GM23338 (cell line): Measurements from ENCODE around the gene USP15. TPM values are rescaled to one million over a fixed set of nuclear protein-coding genes. Genes with fewer than 3 reads are reported as not detected.

ENCODE experiments used
- ATAC-seq: fragments of 200-7000 bp; cut with Tn5 transposase; 3 replicates; pipeline ENCODE4 v1.9.1; 2020
- DNase-seq: peaks from one replicate; pipeline ENCODE4 v3.0.0-alpha.2; 2015; ENCODE audit warnings: low spot score
- H2AFZ ChIP-seq: fragments of 200-600 bp; sonication (generic); 2 replicates; pipeline ENCODE4 v1.8.0; 2016; ENCODE audit warnings: antibody characterized with exemption, mild to moderate bottlenecking, moderate library complexity
- H3F3A ChIP-seq: fragments of 200-600 bp; sonication (generic); replicated peaks from 2 replicates; pipeline ENCODE4 v1.8.0; 2017; ENCODE audit warnings: antibody characterized with exemption, mixed run types, low read depth
- H3K27ac ChIP-seq: fragments of 200-600 bp; sonication (generic); 2 replicates; pipeline ENCODE4 v1.6.1; 2016; ENCODE audit warnings: low read depth
- H3K27me3 ChIP-seq: fragments of 200-600 bp; sonication (generic); 2 replicates; pipeline ENCODE4 v1.8.0; 2016; ENCODE audit warnings: mild to moderate bottlenecking, mixed run types, moderate library complexity; ENCODE audit not compliant: insufficient read depth
- H3K36me3 ChIP-seq: fragments of 200-600 bp; sonication (generic); 2 replicates; pipeline ENCODE4 v1.8.0; 2016; ENCODE audit warnings: mild to moderate bottlenecking; ENCODE audit not compliant: insufficient read depth
- H3K4me1 ChIP-seq: fragments of 200-600 bp; sonication (generic); 2 replicates; pipeline ENCODE4 v1.8.0; 2016; ENCODE audit warnings: mild to moderate bottlenecking, moderate library complexity; ENCODE audit not compliant: insufficient read depth
- H3K4me2 ChIP-seq: fragments of 200-600 bp; sonication (generic); 2 replicates; pipeline ENCODE4 v1.7.1; 2017; ENCODE audit warnings: mixed run types
- H3K4me3 ChIP-seq: fragments of 200-600 bp; sonication (generic); 2 replicates; pipeline ENCODE4 v1.6.1; 2016; ENCODE audit warnings: mixed run types
- H3K79me2 ChIP-seq: fragments of 200-600 bp; sonication (generic); replicated peaks from 2 replicates; pipeline ENCODE4 v1.8.0; 2017; ENCODE audit warnings: mild to moderate bottlenecking; ENCODE audit not compliant: insufficient read depth
- H3K9me2 ChIP-seq: fragments of 200-600 bp; sonication (generic); 2 replicates; pipeline ENCODE4 v1.8.0; 2017; ENCODE audit not compliant: insufficient read depth
- H4K20me1 ChIP-seq: fragments of 200-600 bp; sonication (generic); replicated peaks from 2 replicates; pipeline ENCODE4 v1.8.0; 2017; ENCODE audit warnings: mild to moderate bottlenecking; ENCODE audit not compliant: insufficient read depth
- H3K27ac Mint-ChIP-seq: 2 replicates; pipeline ENCODE4 v1.8.0; 2020; ENCODE audit warnings: inconsistent platforms, mild to moderate bottlenecking, moderate library complexity, mixed read lengths
- H3K27me3 Mint-ChIP-seq: 3 replicates; pipeline ENCODE4 v1.8.0; 2022; ENCODE audit warnings: low read depth, mild to moderate bottlenecking, moderate library complexity, mixed read lengths, inconsistent platforms; ENCODE audit not compliant: insufficient read depth, poor library complexity
- H3K36me3 Mint-ChIP-seq: 3 replicates; pipeline ENCODE4 v1.8.0; 2021; ENCODE audit warnings: low read depth, mild to moderate bottlenecking, inconsistent platforms, moderate library complexity, mixed read lengths
- H3K4me1 Mint-ChIP-seq: 3 replicates; pipeline ENCODE4 v1.8.0; 2020; ENCODE audit warnings: mild to moderate bottlenecking, inconsistent platforms, mixed read lengths
- H3K4me3 Mint-ChIP-seq: 3 replicates; pipeline ENCODE4 v1.8.0; 2021; ENCODE audit warnings: moderate library complexity, mild to moderate bottlenecking, inconsistent platforms, mixed read lengths
- H3K9me3 Mint-ChIP-seq: 3 replicates; pipeline ENCODE4 v1.8.0; 2020; ENCODE audit warnings: moderate library complexity, mild to moderate bottlenecking, inconsistent platforms, mixed read lengths
- CREB1 ChIP-seq: fragments of 250-450 bp; sonication (Bioruptor Pico); IDR thresholded peaks from 2 replicates; pipeline ENCODE4 v1.5.0; 2020; ENCODE audit warnings: low read depth, mild to moderate bottlenecking, moderate library complexity
- ETS1 ChIP-seq: IDR thresholded peaks from 2 replicates; pipeline ENCODE4 v1.6.1; 2016; ENCODE audit warnings: antibody characterized with exemption
- EZH2 ChIP-seq: fragments of 200-600 bp; sonication (generic); IDR thresholded peaks from one replicate; pipeline ENCODE4 v1.8.0; 2017; ENCODE audit warnings: antibody characterized with exemption, mild to moderate bottlenecking, low read depth; ENCODE audit not compliant: unreplicated experiment
- EZH2phosphoT487 ChIP-seq: fragments of 200-600 bp; sonication (generic); IDR thresholded peaks from one replicate; pipeline ENCODE4 v1.8.1; 2018; ENCODE audit warnings: antibody characterized with exemption; ENCODE audit not compliant: unreplicated experiment
- JUNB ChIP-seq: IDR thresholded peaks from one replicate; pipeline ENCODE4 v1.6.1; 2016; ENCODE audit warnings: antibody characterized with exemption; ENCODE audit not compliant: unreplicated experiment
- NANOG ChIP-seq: IDR thresholded peaks from 2 replicates; pipeline ENCODE4 v1.6.1; 2016; ENCODE audit warnings: antibody characterized with exemption, borderline replicate concordance
- POLR2AphosphoS5 ChIP-seq: IDR thresholded peaks from 2 replicates; pipeline ENCODE4 v1.6.1; 2016; ENCODE audit warnings: antibody characterized with exemption, low read depth
- STAT1 ChIP-seq: IDR thresholded peaks from one replicate; pipeline ENCODE4 v1.6.1; 2016; ENCODE audit warnings: antibody characterized with exemption; ENCODE audit not compliant: unreplicated experiment
- ZNF114 ChIP-seq: fragments of 250-450 bp; sonication (Bioruptor Pico); IDR thresholded peaks from 2 replicates; pipeline ENCODE4 v1.5.0; 2020; ENCODE audit warnings: mild to moderate bottlenecking, moderate library complexity
- ZNF331 ChIP-seq: fragments of 250-450 bp; sonication (Bioruptor Pico); IDR thresholded peaks from 2 replicates; pipeline ENCODE4 v1.5.0; 2020; ENCODE audit warnings: low read depth, mild to moderate bottlenecking, moderate library complexity
- ZNF462 ChIP-seq: fragments of 250-450 bp; sonication (Bioruptor Pico); IDR thresholded peaks from 2 replicates; pipeline ENCODE4 v1.5.0; 2020; ENCODE audit warnings: mild to moderate bottlenecking, moderate library complexity
- polyA plus RNA-seq: library from polyadenylated mRNA; unstranded; fragments of >200 nt; fragmentation: Nextera tagmentation; extraction: Ambion mirVana; gene quantifications from 2 replicates; pipeline ENCODE4 v1.2.1, GENCODE V29; 2016
- total RNA-seq: library from RNA; depleted of rRNA; stranded (reverse); fragments of >200 nt; shearing (Covaris generic); gene quantifications from 2 replicates; pipeline ENCODE4 v1.2.3, GENCODE V29; 2014
- TF ChIP-seq, protein P1 (sequence below), 2 experiments: fragments of 200-600 bp in 1 of 2; sonication (generic) in 1 of 2; conservative IDR thresholded peaks; 2 replicates each; pipeline versions ENCODE4 v1.5.1 to v1.6.1; 2016 to 2017; ENCODE audit warnings: antibody characterized with exemption in 2 of 2, low read depth in 2 of 2, mild to moderate bottlenecking in 2 of 2, moderate library complexity in 1 of 2
- TF ChIP-seq, protein P2 (sequence below): IDR thresholded peaks from one replicate; pipeline ENCODE4 v1.6.1; 2018; ENCODE audit warnings: antibody characterized with exemption; ENCODE audit not compliant: unreplicated experiment

Gene USP15
- total and polyA plus RNA-seq, 2 experiments from 2014 or later: 29.5 to 60.3 TPM

GRCh38 chr12:62448436-62448835, 188.2 kb downstream of the USP15 start:
- no peaks in the 10 kb centered on the region for H3K79me2 ChIP-seq
- TF ChIP-seq STAT1: no peak
- TF ChIP-seq, protein P1, sequence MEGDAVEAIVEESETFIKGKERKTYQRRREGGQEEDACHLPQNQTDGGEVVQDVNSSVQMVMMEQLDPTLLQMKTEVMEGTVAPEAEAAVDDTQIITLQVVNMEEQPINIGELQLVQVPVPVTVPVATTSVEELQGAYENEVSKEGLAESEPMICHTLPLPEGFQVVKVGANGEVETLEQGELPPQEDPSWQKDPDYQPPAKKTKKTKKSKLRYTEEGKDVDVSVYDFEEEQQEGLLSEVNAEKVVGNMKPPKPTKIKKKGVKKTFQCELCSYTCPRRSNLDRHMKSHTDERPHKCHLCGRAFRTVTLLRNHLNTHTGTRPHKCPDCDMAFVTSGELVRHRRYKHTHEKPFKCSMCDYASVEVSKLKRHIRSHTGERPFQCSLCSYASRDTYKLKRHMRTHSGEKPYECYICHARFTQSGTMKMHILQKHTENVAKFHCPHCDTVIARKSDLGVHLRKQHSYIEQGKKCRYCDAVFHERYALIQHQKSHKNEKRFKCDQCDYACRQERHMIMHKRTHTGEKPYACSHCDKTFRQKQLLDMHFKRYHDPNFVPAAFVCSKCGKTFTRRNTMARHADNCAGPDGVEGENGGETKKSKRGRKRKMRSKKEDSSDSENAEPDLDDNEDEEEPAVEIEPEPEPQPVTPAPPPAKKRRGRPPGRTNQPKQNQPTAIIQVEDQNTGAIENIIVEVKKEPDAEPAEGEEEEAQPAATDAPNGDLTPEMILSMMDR (conservative IDR thresholded peaks at IDR 0.05; ENCODE audit: low read depth in 2 of 2): no peak
- no peak for TF ChIP-seq CREB1
- TF ChIP-seq EZH2phosphoT487: no peak
- no peak for TF ChIP-seq ZNF331
- no peak for TF ChIP-seq NANOG
- TF ChIP-seq POLR2AphosphoS5: no peak
- no peak for TF ChIP-seq JUNB
- no peak for TF ChIP-seq EZH2
- TF ChIP-seq ETS1: no peak
- no peak for TF ChIP-seq ZNF462
- TF ChIP-seq, protein P2, sequence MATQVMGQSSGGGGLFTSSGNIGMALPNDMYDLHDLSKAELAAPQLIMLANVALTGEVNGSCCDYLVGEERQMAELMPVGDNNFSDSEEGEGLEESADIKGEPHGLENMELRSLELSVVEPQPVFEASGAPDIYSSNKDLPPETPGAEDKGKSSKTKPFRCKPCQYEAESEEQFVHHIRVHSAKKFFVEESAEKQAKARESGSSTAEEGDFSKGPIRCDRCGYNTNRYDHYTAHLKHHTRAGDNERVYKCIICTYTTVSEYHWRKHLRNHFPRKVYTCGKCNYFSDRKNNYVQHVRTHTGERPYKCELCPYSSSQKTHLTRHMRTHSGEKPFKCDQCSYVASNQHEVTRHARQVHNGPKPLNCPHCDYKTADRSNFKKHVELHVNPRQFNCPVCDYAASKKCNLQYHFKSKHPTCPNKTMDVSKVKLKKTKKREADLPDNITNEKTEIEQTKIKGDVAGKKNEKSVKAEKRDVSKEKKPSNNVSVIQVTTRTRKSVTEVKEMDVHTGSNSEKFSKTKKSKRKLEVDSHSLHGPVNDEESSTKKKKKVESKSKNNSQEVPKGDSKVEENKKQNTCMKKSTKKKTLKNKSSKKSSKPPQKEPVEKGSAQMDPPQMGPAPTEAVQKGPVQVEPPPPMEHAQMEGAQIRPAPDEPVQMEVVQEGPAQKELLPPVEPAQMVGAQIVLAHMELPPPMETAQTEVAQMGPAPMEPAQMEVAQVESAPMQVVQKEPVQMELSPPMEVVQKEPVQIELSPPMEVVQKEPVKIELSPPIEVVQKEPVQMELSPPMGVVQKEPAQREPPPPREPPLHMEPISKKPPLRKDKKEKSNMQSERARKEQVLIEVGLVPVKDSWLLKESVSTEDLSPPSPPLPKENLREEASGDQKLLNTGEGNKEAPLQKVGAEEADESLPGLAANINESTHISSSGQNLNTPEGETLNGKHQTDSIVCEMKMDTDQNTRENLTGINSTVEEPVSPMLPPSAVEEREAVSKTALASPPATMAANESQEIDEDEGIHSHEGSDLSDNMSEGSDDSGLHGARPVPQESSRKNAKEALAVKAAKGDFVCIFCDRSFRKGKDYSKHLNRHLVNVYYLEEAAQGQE: no peak
- TF ChIP-seq ZNF114 (CRISPR knock-in tag): no peak
- no peaks in the 10 kb centered on the region for H3K36me3 ChIP-seq
- Mint-ChIP-seq H3K9me3 (no peaks in the 10 kb centered on the region), H3K27me3 (peaks cover 4% of the 10 kb centered on the region), H3K27ac (no peak overlapping the region), H3K4me3 (no peak overlapping the region), H3K4me1 (no peaks in the 10 kb centered on the region), H3K36me3 (no peaks in the 10 kb centered on the region)
- ATAC-seq (no peak), DNase-seq (no peak)
- H3K27ac ChIP-seq: no peak overlapping the region
- no peaks in the 10 kb centered on the region for H3K9me2 ChIP-seq
- no peak overlapping the region for H3K4me2 ChIP-seq
- H3K4me1 ChIP-seq: no peaks in the 10 kb centered on the region
- no peak overlapping the region for H2AFZ ChIP-seq
- no peaks in the 10 kb centered on the region for H3K27me3 ChIP-seq
- no peak overlapping the region for H3K4me3 ChIP-seq
- no peaks in the 10 kb centered on the region for H3F3A ChIP-seq
- no peaks in the 10 kb centered on the region for H4K20me1 ChIP-seq
